ENCODE measurements around the gene MMP23B. TPM values are rescaled to one million over a fixed set of nuclear protein-coding genes. Genes with fewer than 3 reads are reported as not detected.
"Not testable (repeated sequence)": the region's sequence is repeated elsewhere in the genome, so short reads cannot be mapped to it uniquely, and the experiment has no call there.

Gene MMP23B
- total RNA-seq, 4 donors from 2014 or later, result 0.67 to 7.8 (median 3.5) TPM

- DNase-seq, result peak; percentile 38 to 41
- TF ChIP-seq POLR2A (IDR thresholded peaks at IDR 0.05), result no peak
- TF ChIP-seq, protein P1, sequence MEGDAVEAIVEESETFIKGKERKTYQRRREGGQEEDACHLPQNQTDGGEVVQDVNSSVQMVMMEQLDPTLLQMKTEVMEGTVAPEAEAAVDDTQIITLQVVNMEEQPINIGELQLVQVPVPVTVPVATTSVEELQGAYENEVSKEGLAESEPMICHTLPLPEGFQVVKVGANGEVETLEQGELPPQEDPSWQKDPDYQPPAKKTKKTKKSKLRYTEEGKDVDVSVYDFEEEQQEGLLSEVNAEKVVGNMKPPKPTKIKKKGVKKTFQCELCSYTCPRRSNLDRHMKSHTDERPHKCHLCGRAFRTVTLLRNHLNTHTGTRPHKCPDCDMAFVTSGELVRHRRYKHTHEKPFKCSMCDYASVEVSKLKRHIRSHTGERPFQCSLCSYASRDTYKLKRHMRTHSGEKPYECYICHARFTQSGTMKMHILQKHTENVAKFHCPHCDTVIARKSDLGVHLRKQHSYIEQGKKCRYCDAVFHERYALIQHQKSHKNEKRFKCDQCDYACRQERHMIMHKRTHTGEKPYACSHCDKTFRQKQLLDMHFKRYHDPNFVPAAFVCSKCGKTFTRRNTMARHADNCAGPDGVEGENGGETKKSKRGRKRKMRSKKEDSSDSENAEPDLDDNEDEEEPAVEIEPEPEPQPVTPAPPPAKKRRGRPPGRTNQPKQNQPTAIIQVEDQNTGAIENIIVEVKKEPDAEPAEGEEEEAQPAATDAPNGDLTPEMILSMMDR (IDR thresholded peaks at IDR 0.05), result no peak
- H3K4me3 ChIP-seq (replicated peaks in 1 of 3), result peak overlapping the region in 1 of 3 donors; percentile 17
- H3K9me3 ChIP-seq, result no peaks in the 10 kb centered on the region
- peaks cover 0 to 10% of the 10 kb centered on the region in 2 donors for H3K4me1 ChIP-seq
- peak overlapping the region in 2 of 3 donors; percentile 23 to 61 for H3K27ac ChIP-seq
- WGBS, 2 donors, result 54 to 57% methylated on average over 30 to 43 of the region's 81 CpGs
- peaks cover 10% of the 10 kb centered on the region in 2 donors for H3K36me3 ChIP-seq
- intact Hi-C loops (cut with DNase I), result no loop called here
- H3K27me3 ChIP-seq, result peaks cover 17% of the 10 kb centered on the region
These were observed 1.6 kb upstream of the MMP23B start for GRCh38 chr1:1630191-1630964.

- peaks cover 10% of the 10 kb centered on the region in 2 donors for H3K36me3 ChIP-seq
- H3K4me3 ChIP-seq (replicated peaks in 1 of 3), result peak overlapping the region in 1 of 3 donors; percentile 17
- peak; percentile 24 to 30 for DNase-seq
- intact Hi-C loops (cut with DNase I), result no loop called here
- peaks cover 17% of the 10 kb centered on the region for H3K27me3 ChIP-seq
- TF ChIP-seq POLR2A (IDR thresholded peaks at IDR 0.05), result no peak
- TF ChIP-seq, protein P1 (IDR thresholded peaks at IDR 0.05), result no peak
- peak overlapping the region in 2 of 3 donors; percentile 33 to 61 for H3K27ac ChIP-seq
- H3K4me1 ChIP-seq, result peaks cover 0 to 10% of the 10 kb centered on the region in 2 donors
- 12 to 15% methylated on average over 13 to 16 of the region's 79 CpGs for WGBS, 2 donors
- no peaks in the 10 kb centered on the region for H3K9me3 ChIP-seq
These were observed 800 bp upstream of the MMP23B start for GRCh38 chr1:1630965-1631781.

DNA sequence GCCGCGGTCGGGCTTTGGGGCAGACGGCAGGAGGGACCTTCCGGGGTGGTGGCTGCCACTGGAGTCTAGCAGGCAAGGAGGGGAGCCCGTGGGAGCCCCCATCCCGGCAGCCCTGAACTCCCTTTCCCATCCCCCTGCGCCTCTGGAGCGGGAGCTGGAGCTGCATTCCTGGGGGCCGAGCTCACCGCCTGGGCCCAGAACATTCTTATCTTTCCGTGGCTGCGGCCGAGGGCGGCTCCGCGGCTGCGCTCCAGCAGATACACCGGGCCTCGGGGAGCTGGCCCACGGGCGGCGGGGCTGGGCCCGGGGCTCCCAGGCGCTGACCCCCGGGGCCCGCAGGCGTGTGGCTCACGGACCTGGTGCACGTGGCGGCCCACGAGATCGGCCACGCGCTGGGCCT lies 1.4 kb downstream of the MMP23B start:
- H3K27ac ChIP-seq, result not testable (repeated sequence)

DNA sequence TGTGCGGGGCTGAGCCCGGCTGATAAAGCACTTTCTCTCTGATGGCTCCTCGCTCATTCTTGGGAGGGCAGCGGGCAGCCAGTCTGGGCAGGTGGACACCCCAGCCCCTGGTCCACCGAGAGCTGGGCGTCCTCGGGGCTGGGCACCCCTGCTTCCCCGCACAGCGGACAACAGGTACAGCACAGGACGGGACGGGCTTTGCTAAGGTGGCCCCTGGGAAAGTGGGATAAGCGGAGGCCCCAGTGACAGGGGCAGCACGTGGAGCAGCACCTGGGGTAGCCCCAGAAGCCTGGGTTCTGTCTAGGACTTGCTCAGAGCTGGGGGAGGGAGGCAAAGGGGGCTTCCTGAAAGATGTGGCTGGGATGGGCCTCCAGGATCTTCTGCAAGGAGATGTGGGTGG lies 2.6 kb downstream of the MMP23B start:
- Histone ChIP-seq H3K27me3 (peaks cover 17% of the 10 kb centered on the region), H3K36me3 (peaks cover 13 to 20% of the 10 kb centered on the region in 2 donors), H3K4me1 (peaks cover 0 to 10% of the 10 kb centered on the region in 2 donors)
- H3K9me3 ChIP-seq; DNase-seq; intact Hi-C loops (cut with DNase I); H3K27ac ChIP-seq; H3K4me3 ChIP-seq (replicated peaks in 1 of 3): not testable (repeated sequence)
- no CpG with 5 or more reads among the region's 13 CpGs for WGBS, 2 donors

More for the DNA sequence above, 1.4 kb downstream of the MMP23B start:
- H3K4me3 ChIP-seq (replicated peaks in 1 of 3); DNase-seq; intact Hi-C loops (cut with DNase I); H3K9me3 ChIP-seq: not testable (repeated sequence)
- WGBS, 2 donors, result no CpG with 5 or more reads among the region's 35 CpGs
- peaks cover 14 to 16% of the 10 kb centered on the region in 2 donors for H3K36me3 ChIP-seq
- H3K4me1 ChIP-seq, result peaks cover 0 to 10% of the 10 kb centered on the region in 2 donors
- peaks cover 17% of the 10 kb centered on the region for H3K27me3 ChIP-seq

DNA sequence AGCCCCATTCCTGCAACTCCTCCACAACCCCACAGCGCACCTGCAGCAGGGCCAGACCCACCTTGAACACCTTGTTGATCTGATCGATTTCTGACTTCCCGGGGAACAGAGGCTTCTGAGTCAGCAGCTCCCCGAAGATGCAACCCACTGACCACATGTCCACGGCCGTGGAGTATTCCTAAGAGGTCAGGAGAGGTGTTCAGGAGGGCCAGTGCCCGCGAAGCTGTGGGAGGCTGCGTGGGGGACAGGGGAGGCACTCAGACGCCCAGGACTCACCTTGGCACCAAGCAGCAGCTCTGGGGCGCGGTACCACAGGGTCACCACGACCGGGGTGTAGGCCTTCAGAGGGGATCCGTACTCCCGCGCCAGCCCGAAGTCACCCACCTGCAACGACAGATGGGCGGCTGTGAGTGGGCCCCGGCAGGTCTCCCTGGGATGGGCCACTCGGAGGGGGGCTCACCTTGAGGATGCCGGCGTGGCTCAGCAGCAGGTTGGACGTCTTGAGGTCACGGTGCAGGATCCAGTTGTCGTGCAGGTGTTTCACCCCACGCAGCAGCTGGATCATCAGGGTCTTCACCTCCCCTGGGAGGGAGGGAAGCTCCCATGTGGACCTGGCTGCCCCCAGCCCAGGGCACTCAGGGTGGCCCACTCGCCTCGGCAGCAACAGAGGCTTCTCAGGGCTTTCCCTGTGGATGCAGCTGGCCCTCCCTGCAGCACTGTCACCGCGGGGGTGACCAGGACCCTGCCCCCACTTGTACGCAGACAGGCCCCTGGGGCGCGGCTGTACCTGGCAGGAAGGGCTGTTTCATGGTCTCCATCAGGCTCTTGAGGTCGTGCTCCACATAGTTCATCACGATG lies 4.9 kb downstream of the MMP23B start:
- H3K4me1 ChIP-seq; H3K27ac ChIP-seq; DNase-seq; intact Hi-C loops (cut with DNase I); H3K27me3 ChIP-seq; H3K9me3 ChIP-seq; H3K4me3 ChIP-seq (replicated peaks in 1 of 3): not testable (repeated sequence)
- WGBS, 2 donors, result 93 to 95% methylated on average over 22 to 24 of the region's 37 CpGs
- peaks cover 13 to 26% of the 10 kb centered on the region in 2 donors for H3K36me3 ChIP-seq

DNA sequence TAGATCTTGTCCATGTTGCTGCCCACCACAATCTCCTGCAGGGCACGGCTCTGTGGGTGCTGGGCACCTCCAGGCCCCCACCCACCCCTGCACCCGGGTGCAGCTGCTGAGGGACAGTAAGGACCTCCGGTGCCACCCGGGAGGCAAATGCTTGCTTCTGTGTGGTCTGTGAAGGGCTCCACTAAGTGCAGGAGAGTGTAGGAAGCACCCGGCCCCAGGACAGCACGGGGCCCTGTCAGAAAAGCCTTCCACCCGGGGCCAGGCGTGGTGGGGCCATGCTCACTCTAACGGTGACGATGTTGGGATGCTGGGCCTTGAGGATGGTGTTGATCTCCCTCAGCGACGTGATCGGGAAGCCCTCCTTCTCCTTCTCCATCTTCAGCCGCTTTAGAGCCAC lies 5.5 kb downstream of the MMP23B start:
- DNase-seq; H3K9me3 ChIP-seq; H3K4me3 ChIP-seq (replicated peaks in 1 of 3); H3K4me1 ChIP-seq; H3K27me3 ChIP-seq; H3K27ac ChIP-seq; intact Hi-C loops (cut with DNase I): not testable (repeated sequence)
- peaks cover 13 to 26% of the 10 kb centered on the region in 2 donors for H3K36me3 ChIP-seq
- 87 to 91% methylated on average over 6 to 14 of the region's 14 CpGs for WGBS, 2 donors

DNA sequence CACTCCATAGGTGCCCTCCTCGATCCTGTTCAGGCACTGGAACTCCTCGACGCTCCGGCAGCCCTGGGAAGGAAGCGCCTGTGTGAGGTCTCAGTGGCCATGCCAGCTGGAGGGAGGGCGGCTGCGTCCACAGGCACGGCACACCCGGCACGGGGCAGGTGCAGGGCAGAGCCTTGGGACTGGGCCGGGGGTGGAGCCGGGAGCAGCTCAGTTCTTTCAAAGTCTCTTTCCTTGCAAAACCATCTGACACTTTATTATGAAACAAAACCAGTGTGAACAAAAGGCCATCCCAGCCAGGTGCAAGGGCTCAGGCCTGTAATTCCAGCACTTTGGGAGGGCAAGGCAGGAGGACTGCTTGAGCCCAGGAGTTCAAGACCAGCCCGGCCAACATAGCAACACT lies 6.6 kb downstream of the MMP23B start:
- H3K4me3 ChIP-seq (replicated peaks in 1 of 3); H3K9me3 ChIP-seq; DNase-seq; H3K27me3 ChIP-seq; H3K27ac ChIP-seq; H3K4me1 ChIP-seq; intact Hi-C loops (cut with DNase I): not testable (repeated sequence)
- WGBS, 2 donors, result 91 to 94% methylated on average over 7 to 9 of the region's 13 CpGs
- peaks cover 13 to 26% of the 10 kb centered on the region in 2 donors for H3K36me3 ChIP-seq

DNA sequence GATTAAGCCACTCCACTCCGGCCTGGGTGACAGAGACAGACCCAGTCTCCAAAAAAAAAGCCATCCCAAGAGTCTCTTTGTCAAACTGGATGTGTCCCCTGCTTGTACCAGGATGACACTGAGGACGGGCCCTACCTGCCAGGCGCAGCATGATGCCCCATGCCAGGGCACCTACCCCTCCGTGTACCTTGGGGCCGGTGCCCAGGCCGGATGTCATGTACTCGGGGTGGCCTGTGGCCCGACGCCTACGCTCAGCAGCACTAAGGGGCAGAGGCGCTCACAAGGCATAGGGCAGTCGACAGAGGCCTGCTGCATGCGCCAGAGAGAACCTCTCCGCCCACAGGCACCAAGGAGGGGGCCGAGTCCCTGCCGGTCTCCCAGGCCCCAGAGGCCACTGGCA lies 7.4 kb downstream of the MMP23B start:
- H3K4me1 ChIP-seq; H3K27me3 ChIP-seq; intact Hi-C loops (cut with DNase I); H3K27ac ChIP-seq; H3K9me3 ChIP-seq; DNase-seq; H3K4me3 ChIP-seq (replicated peaks in 1 of 3): not testable (repeated sequence)
- peaks cover 13 to 26% of the 10 kb centered on the region in 2 donors for H3K36me3 ChIP-seq
- 90 to 97% methylated on average over 2 to 13 of the region's 16 CpGs for WGBS, 2 donors

DNA sequence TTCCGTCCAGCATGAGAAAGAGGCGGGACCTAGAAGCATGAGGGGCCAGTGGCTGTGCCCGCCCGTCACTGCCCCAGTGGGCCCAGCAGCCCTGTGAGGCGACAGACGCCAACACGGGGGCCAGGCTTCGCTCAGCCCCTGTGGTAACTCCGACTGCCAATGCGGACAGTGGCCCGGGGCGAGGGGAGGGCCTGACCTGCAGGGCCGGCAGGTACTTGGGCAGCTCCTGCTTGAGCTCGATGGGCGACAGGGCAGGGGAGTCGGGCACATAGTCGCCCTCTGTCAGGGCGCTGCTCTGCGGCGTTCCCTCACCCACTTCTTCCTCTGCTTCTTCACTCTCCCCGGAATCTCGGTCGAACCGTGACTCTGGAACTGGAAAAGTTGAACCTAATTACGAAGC lies 8.1 kb downstream of the MMP23B start:
- H3K4me1 ChIP-seq; H3K4me3 ChIP-seq (replicated peaks in 1 of 3); H3K27ac ChIP-seq; intact Hi-C loops (cut with DNase I); H3K9me3 ChIP-seq; H3K27me3 ChIP-seq; DNase-seq: not testable (repeated sequence)
- WGBS, 2 donors, result 84 to 94% methylated on average over 8 to 14 of the region's 25 CpGs
- H3K36me3 ChIP-seq, result peaks cover 13 to 26% of the 10 kb centered on the region in 2 donors
